OCI-LY7 (cell line): Measurements from ENCODE around the gene SIRT4.

Experiments used
- CTCF ChIP-seq: fragments of 200-600 bp; sonication (generic); conservative IDR thresholded peaks from 2 replicates; pipeline ENCODE4 v1.5.1; 2014; ENCODE audit warnings: mild to moderate bottlenecking, antibody characterized with exemption, low read length, moderate library complexity, mixed read lengths
- EZH2phosphoT487 ChIP-seq: fragments of 200-600 bp; sonication (generic); IDR thresholded peaks from 2 replicates; pipeline ENCODE4 v1.6.1; 2018; ENCODE audit warnings: low read depth, borderline replicate concordance, mild to moderate bottlenecking, mixed run types, antibody characterized with exemption, low read length, moderate library complexity, mixed read lengths

GRCh38 chr12:120263748-120264085 lies 38.4 kb upstream of the SIRT4 start:
- TF ChIP-seq EZH2phosphoT487 (no peak), CTCF (no peak)
